HL-60/S4 treated with retinoic acid at 250 ng/mL for 4 days and 3 days (cell line): ENCODE measurements around the gene SPOUT1.
"Not testable (repeated sequence)": the region's sequence is repeated elsewhere in the genome, so short reads cannot be mapped to it uniquely, and the experiment has no call there.

ENCODE experiments used
- in situ Hi-C: fragments of 300-500 bp; cut with MboI; formaldehyde crosslinking; loops from 2 replicates; pipeline ENCODE4 v1.7.0; 2022; ENCODE audit warnings: low sequenced_read_pairs

Gene SPOUT1, protein sequence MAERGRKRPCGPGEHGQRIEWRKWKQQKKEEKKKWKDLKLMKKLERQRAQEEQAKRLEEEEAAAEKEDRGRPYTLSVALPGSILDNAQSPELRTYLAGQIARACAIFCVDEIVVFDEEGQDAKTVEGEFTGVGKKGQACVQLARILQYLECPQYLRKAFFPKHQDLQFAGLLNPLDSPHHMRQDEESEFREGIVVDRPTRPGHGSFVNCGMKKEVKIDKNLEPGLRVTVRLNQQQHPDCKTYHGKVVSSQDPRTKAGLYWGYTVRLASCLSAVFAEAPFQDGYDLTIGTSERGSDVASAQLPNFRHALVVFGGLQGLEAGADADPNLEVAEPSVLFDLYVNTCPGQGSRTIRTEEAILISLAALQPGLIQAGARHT

DNA sequence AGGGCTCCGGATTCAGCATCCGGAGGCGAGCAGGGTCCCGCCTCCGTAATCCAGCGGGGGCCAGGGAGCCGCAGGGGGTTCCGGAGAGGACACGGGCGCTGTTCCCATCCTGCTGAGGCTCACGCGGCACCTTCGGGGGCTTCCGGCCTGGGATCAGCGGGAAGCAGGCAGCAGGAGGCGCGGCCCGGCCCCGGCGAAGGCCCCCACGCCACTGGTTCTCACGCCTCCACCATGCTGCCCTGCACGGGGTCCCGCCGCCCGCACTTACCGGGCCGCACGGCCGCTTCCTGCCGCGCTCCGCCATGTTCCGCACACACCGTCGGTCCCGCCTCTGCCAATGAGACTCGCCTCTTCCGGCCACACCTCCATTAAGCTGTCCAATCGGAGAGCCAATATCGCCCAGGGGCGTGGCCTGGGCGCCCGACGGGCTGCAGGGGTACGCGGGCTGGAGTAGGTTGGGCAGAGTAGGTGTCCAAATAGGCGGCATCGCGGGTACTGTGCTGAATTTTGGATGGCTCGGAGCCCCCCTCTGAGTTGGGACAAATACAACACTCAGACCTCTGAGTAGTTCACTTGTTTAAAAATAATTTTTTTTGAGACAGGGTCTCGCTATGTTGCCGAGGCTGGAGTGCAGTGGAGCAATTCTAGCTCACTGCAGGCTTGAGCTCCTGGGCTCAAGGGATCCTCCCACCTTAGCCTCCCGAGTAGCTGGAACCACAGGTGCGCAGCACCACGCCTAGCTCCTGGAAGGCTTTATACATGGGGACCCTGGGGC is at the start of gene SPOUT1:
TSS of gene SPOUT1 (minus strand) at position 318 of the 775 bp plus-strand sequence. CDS start at position 304, 14 bp downstream.
- in situ Hi-C loops: loop anchor here (25.0 kb wide), 1 partner anchor 783 kb away; the partner anchor contains the start of gene C9orf50

DNA sequence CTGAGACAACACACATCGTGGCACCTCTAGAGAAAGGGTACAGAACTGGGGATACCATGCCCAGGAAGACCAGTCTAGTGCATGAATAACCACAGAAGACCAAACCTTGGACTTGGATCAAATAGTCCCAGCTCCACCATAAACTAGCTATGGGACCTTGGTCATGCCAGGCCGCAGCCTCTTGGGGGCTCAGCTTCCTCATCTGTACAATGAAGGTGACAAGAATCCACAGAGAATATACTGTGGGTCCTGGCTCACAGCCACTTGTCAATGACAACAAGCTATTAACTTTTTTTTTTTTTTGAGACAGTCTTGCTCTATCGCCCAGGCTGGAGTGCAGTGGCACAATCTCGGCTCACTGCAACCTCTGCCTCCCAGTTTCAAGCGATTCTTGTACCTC is 48.3 kb upstream of the SPOUT1 start:
- in situ Hi-C loops: no loop called here

DNA sequence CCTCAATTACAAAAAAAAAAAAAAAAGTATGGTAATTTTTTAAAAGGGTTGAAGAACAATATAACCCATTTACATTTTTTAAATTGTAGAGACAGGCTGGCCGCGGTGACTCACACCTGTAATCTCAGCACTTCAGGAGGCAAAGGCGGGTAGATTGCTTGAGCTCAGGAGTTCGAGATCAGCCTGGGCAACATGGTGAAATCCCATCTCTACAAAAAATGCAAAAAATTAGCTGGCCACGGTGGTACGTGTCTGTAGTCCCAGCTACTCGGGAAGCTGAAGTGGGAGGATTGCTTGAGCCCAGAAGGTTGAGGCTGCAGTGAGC is 41.3 kb upstream of the SPOUT1 start:
- in situ Hi-C loops: not testable (repeated sequence)

DNA sequence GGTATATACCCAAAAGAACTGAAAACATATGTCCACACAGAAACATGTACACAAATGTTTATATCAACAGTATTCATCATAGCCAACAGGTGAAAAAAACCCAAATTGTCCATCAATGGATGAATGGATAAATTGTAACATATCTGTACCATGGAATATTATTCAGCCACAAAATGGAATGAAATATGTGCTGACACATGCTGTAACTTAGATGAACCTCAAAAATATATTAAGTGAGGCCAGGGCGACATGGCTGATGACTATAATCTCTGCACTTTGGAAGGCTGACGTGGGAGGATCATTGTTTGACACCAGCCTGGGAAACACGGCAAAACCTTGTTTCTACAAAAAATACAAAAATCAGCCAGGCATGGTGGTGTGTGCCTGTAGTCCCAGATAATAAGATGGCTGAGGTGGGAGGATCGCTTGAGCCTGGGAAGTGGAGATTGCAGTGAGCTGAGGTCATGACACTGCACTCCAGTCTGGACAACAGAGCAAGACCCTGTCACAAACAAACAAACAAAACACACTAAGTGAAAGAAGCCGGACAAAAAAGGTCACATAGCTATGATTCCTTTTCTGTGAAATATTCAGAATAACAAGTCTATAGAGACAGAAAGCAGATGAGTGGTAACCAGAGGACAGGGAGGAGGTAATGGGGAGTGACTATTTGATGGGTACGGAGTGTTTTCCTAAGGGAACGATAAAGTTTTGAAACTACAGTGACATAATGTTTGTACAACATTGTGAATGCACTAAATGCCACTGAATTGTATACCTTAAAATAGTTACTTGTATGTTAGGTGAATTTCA is 40.7 kb upstream of the SPOUT1 start:
- in situ Hi-C loops: no loop called here

DNA sequence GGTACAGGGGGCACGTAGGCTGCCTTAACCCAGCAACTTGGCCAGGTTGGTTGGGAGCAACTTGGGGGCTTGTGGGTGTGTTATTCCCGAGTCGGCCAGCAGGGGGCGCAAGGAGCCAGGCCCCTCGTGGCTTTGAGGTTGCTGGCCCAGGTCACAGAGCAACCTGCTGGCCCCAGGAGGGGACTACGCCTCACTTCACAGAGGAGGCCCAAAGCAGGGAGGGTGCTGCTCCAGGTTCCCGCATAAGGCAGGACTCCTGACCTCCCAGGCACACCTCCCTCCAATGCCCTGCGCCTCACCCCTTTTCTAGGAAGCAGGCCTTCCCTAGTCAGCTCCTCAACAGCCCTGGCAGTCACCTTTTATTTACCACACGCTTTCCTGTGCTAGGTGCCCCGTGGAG is 34.1 kb upstream of the SPOUT1 start:
- in situ Hi-C loops: no loop called here

DNA sequence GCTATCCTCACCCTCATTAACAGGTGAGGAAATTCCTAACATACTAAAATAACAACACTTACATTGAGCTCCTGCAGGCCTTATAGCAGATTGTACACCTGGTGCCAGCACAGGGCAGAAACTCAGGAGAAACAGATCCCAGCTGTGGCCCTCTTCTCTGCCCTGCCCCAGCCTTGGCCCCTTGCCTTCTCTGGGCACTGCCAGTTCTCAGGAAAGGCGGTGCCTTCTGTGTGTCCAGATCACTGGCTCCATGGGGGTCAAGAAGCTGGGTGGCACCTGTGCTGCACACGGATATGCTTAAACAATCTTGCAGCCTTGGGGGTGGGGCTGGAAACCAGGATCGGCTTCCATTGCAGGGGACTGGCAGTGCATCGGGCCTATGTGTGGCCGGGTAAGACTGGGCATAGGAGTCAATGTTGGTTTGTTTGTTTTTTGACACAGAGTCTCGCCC is 32.8 kb upstream of the SPOUT1 start:
- in situ Hi-C loops: no loop called here

DNA sequence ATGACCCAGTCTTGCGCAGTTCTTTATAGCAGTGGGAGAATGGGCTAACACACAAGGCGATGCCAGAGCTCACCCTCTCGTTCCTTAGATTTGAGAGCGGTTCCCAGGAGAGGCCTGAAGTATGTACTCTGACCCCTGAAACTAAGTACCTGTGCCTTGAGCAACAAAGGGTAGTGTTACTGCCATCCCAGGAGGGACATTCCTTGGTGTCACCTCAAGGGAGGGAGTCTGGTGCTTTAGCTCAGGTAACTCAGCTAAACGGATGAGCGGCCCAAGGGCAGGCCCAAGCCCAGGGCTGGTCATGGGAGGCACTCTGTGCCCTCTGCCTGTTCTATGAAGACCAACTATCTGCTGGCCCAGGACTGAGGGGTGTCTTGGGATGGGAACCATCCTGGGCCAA is 31.9 kb upstream of the SPOUT1 start:
- in situ Hi-C loops: no loop called here

DNA sequence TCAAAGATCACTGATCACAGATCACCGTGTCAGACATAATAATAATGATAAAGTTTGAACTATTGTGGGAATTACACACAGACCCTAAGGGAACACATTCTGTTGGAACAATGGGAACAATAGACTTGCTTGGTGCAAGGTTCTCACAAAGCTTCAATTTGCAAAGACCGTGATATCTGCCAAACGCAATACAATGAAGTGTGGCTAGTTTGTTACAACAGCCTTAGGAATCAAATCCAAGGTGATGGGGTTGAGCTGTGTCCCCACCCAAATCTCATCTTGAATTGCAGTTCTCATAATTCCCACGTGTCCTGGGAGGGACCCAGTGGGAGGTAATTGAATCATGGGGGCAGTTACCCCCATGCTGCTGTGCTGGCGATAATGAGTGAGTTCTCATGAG is 31.3 kb upstream of the SPOUT1 start:
- in situ Hi-C loops: no loop called here

DNA sequence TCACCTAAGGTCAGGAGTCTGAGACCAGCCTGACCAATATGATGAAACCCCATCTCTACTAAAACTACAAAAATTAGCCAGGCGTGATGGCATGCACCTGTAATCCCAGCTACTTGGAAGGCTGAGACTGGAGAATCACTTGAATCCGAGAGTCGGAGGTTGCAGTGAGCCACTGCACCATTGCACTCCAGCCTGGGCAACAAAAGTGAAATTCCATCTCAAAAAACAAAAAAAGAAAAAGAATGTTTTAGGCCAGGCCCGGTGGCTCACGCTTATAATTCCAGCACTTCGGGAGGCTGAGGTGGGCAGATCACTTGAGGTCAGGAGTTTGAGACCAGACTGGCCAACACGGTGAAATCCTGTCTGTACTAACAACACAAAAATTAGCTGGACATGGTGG is 28.9 kb upstream of the SPOUT1 start:
- in situ Hi-C loops: not testable (repeated sequence)

DNA sequence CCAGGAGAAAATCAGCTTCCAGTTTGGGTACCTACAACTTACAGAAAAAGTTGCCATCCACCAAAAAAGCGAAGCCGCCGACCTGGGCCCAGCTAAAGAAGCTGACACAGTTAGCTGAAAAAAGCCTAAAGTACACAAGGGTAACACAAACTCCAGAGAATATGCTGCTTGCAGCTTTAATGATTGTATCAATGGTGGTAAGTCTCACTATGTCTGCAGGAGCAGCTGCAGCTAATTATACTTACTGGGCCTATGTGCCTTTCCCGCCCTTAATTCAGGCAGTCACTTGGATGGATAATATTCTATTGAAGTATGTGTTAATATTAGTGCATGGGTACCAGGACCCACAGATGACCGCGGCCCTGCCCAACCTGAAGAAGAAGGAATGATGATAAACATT is 24.9 kb upstream of the SPOUT1 start:
- in situ Hi-C loops: not testable (repeated sequence)

DNA sequence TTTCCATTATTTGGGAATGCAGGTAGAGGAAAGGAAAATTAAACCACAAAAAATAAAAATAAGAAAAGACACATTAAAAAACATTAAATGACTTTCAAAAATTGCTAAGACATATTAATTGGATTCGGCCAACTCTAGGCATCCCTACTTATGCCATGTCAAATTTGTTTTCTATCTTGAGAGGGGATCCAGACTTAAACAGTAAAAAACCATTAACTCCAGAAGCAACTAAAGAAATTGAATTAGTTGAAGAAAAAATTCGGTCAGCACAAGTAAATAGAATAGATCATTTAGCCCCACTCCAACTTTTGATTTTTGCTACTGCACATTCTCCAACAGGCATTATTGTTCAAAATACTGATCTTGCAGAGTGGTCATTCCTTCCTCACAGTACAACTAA is 23.1 kb upstream of the SPOUT1 start:
- in situ Hi-C loops: not testable (repeated sequence)

DNA sequence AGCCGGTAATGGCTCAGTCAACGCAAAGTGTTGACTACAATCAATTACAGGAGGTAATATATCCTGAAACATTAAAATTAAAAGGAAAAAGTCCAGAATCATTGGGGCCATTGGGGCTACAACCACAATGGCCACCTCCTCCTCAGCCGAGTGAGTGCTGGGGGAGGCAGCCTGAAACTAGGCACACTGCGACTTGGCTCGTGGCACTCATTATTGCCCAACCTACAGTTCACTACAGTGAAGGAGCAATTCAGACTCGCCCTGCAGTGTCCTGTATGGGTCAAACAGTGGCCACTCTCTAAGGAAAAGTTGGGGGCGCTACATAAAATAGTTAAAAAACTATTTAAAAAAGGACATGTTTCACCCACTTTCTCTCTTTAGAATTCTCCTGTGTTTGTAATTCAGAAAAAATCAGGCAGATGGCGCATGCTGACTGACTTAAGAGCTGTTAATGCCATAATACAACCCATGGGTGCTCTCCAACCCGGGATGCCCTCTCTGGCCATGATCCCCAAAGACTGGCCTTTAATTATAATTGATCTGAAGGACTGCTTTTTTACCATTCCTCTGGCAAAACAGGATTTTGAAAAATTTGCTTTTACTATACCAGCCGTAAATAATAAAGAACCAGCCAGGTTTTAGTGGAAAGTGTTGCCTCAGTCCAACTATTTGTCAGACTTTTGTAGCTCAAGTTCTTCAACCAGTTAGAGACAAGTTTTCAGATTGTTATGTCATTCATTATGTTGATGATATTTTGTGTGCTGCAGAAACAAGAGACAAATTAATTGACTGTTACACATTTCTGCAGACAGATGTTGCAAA is 22.4 kb upstream of the SPOUT1 start:
- in situ Hi-C loops: not testable (repeated sequence)

DNA sequence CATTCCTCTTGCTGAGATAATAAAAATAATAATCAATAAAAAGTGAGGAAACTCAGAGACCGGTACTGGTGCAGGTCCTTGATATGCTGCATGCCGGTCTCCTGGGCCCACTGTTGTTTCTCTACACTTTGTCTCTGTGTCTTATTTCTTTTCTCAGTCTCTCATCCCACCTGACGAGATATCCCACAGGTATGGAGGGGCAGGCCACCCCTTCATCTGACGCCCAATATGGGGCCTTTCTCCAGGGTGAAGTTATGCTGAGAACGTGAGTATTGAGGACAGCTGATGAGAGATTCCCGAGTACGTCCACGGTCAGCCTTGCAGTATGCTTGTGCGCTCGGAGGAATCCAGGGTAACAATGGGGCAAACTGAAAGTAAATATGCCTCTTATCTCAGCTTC is 21.4 kb upstream of the SPOUT1 start:
- in situ Hi-C loops: not testable (repeated sequence)

DNA sequence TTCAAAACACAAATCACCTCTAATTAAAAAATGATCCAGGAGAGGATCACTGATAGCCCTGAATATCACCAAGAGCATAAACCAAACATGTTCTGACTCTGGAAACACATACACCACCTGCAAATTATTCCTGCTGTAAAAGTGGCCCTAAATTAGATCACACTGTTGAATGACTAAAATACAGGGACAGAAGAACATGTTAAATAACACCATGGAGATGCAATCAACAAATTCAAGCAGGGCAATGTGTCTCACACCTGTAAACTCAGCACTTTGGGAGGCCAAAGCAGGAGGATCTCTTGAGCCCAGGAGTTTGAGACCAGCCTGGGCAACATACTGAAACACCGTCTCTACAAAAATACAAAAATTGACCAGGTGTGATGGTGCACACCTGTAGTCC is 18.2 kb upstream of the SPOUT1 start:
- in situ Hi-C loops: loop anchor here (25.0 kb wide), 1 partner anchor 764 kb away; the partner anchor contains the start of gene C9orf50

DNA sequence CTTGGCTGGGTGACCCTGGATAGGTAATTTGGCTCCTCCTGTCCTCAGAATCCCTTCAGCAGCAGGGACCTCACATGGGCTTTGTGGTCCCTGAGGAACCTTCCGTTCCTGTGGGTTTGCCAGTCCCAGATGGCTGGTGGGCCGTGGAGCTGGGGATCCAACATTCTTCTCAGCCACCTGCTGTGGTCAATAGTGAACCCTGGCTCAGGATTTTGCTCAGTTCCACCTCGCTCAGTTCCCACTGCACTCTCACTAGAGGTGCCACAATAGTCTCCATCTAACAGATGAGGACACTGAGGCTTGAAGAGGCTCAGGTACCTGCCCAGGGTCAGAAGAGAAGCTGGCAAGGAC is 17.1 kb upstream of the SPOUT1 start:
- in situ Hi-C loops: loop anchor here (25.0 kb wide), 1 partner anchor 766 kb away; the partner anchor contains the start of gene C9orf50

DNA sequence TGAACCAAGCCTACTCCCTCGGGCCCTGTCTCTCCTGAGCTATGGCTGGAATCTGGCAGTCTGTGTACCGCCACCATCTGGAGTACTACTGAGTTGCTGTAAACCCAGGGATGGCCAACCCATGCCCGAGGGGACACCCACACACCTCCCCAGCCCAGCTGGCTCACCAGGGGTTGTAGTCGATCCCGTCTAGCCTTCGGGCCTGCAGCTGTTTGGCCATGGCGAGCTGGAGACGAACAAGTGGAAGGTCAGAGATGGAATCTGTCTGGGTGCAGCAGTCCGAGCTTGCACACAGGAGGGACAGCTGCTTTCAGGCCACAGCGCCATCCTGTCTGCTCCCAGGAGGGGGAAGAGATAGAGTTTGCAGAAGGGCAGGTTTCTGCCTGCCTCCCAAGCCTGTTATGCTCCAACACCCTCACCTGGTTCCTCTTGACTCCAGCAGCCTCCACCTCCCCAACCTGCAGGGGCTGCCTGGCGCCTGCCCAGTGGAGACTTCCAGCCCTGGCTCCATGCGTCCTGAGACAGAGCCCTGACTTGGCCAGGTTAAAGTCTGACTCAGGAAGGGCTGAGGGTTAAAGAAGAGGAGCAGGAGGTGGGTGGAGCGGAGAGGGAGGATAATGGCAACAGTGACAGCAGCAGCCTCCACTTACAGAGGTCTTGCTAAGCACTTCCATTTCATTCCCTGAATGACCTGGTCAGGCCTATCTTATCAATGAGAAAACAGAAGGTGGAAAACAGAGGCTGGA is 15.8 kb upstream of the SPOUT1 start:
- in situ Hi-C loops: loop anchor here (25.0 kb wide), 1 partner anchor 767 kb away; the partner anchor contains the start of gene C9orf50

DNA sequence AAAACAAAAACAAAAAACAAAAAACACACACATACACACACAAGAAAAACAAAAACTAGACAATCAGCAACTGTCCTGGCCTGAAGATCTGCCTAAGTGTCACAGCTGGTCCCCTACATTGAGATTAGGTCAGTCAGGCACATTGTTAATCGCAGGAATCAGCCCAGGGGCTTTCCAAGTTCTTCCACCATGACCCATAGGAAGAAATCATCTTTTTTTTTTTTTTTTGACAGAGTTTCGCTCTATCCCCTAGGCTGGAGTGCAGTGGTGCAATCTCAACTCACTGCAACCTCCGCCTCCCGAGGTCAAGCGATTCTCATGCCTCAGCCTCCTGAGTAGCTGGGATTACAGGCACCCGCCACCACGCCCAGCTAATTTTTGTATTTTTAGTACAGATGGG is 13.6 kb upstream of the SPOUT1 start:
- in situ Hi-C loops: loop anchor here (25.0 kb wide), 1 partner anchor 769 kb away; the partner anchor contains the start of gene C9orf50

DNA sequence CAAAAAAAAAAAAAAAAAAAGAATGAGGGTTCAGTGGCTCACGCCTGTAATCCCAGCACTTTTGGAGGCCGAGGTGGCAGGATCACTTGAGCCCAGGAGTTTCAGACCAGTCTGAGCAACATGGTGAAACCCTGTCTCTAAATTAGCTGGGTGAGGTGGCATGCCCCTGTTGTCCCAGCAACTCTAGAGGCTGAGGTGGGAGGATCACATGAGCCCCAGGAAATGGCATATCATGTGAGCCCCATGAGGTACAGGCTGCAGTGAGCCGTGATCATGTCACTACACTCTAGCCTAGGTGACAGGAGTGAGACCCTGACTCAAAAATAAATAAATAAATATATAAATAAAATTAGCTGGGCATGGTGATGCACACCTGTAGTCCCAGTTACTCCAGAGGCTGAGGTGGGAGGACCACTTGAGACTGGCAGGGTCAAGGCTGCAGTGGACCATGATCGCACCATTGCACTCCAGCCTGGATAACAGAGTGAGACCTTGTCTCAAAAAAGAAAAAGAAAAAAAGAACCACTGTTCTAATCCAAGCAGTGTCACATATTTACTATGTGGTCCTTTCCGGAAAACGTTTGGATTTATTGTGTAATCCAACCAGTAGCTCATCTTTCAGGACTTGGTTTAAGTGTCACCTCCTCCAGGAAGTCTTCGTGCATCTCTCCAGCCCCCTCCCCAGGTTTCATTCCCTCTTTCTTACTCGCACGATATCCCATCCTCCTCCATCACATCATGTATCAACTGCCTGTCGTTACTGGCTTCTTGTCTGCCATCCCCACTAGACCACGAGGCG is 12.3 kb upstream of the SPOUT1 start:
- in situ Hi-C loops: loop anchor here (25.0 kb wide), 1 partner anchor 770 kb away; the partner anchor contains the start of gene C9orf50

DNA sequence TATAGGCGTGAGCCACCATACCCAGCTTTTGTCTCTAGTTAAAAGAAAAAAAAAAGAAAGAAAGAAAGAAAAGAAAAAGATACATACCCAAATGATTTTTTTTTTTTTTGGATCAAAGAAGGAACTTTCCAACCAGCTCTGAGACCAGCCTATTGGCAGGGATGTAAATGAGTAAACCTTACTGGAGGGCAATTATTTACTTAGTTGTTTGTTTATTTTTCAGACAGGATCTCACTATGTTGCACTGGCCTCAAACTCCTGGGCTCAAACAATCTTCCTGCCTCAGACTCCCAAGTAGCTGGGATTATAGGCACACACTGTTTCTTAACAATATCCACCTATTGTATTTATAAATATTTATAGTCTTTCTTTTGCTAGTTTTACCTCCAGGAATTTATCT is 10.9 kb upstream of the SPOUT1 start:
- in situ Hi-C loops: loop anchor here (25.0 kb wide), 1 partner anchor 772 kb away; the partner anchor contains the start of gene C9orf50
